HepG2 (cell line): ENCODE data around the gene HOXA11. TPM values are rescaled to one million over a fixed set of nuclear protein-coding genes. Genes with fewer than 3 reads are reported as not detected.
A peak's percentile ranks its signal among the peaks of the same experiment; 100 is the strongest.

Experiments used
- AKAP8 ChIP-seq: sonication (generic); formaldehyde crosslinking; IDR thresholded peaks from 2 replicates; pipeline ENCODE4 v1.5.1; 2020; ENCODE audit warnings: mild to moderate bottlenecking, missing genetic modification reagents
- FOXJ3 ChIP-seq: sonication (generic); formaldehyde crosslinking; IDR thresholded peaks from 2 replicates; pipeline ENCODE4 v1.4.0; 2020; ENCODE audit warnings: missing genetic modification reagents, mild to moderate bottlenecking, borderline replicate concordance
- GABPA ChIP-seq, 2 experiments: IDR thresholded peaks; 2 replicates each; pipeline ENCODE4 v1.6.1; 2011 to 2016; ENCODE audit warnings: low read depth in 2 of 2, low read length in 1 of 2, missing biosample characterization in 1 of 2, missing genetic modification characterization in 1 of 2
- GATA4 ChIP-seq: sonication (generic); IDR thresholded peaks from 2 replicates; pipeline ENCODE4 v1.6.1; 2016; ENCODE audit warnings: antibody characterized with exemption, low read depth, borderline replicate concordance
- GTF3A ChIP-seq: sonication (generic); formaldehyde crosslinking; conservative IDR thresholded peaks from 2 replicates; pipeline ENCODE4 v1.4.0; 2020; ENCODE audit warnings: mild to moderate bottlenecking, missing genetic modification reagents
- HES4 ChIP-seq: sonication (generic); formaldehyde crosslinking; IDR thresholded peaks from 2 replicates; pipeline ENCODE4 v1.9.0; 2021; ENCODE audit warnings: mild to moderate bottlenecking, missing genetic modification reagents, borderline replicate concordance
- HNRNPH1 ChIP-seq: fragments of 200-400 bp; formaldehyde crosslinking; optimal IDR thresholded peaks from 2 replicates; pipeline ENCODE3; 2017; ENCODE audit warnings: mild to moderate bottlenecking, low read depth, low read length
- IKZF1 ChIP-seq: fragments of 450-650 bp; IDR thresholded peaks from 2 replicates; pipeline ENCODE4 v1.7.1; 2016
- KDM5B ChIP-seq: sonication (generic); formaldehyde crosslinking; IDR thresholded peaks from 2 replicates; pipeline ENCODE4 v1.4.0; 2020; ENCODE audit warnings: missing genetic modification reagents, mild to moderate bottlenecking, borderline replicate concordance
- MAFK ChIP-seq, 2 experiments: IDR thresholded peaks in 1 of 2; conservative IDR thresholded peaks in 1 of 2; 2 replicates each; pipeline ENCODE4 v1.6.1; 2011; ENCODE audit warnings: improper control_type of control experiment in 2 of 2, low read length in 2 of 2
- NR2F1 ChIP-seq, 2 experiments: fragments of 450-650 bp in 1 of 2; formaldehyde crosslinking in 1 of 2; IDR thresholded peaks; 2 replicates each; pipeline versions ENCODE4 v1.5.0 to v1.6.1; 2016 to 2020; ENCODE audit warnings: mild to moderate bottlenecking in 1 of 2, missing compliant biosample characterization in 1 of 2, missing genetic modification reagents in 1 of 2, moderate library complexity in 1 of 2
- RXRA ChIP-seq: sonication (generic); formaldehyde crosslinking; IDR thresholded peaks from 2 replicates; pipeline ENCODE4 v1.5.1; 2020; ENCODE audit warnings: missing genetic modification reagents
- STAT6 ChIP-seq: sonication (generic); formaldehyde crosslinking; IDR thresholded peaks from 2 replicates; pipeline ENCODE4 v1.4.0; 2020; ENCODE audit warnings: missing genetic modification reagents, mild to moderate bottlenecking, borderline replicate concordance
- ZBTB37 ChIP-seq: sonication (generic); formaldehyde crosslinking; IDR thresholded peaks from 2 replicates; pipeline ENCODE4 v1.4.0; 2020; ENCODE audit warnings: mild to moderate bottlenecking, missing genetic modification reagents
- ZNF142 ChIP-seq: sonication (generic); formaldehyde crosslinking; IDR thresholded peaks from 2 replicates; pipeline ENCODE4 v1.4.0; 2020; ENCODE audit warnings: missing genetic modification reagents
- ZNF280B ChIP-seq: sonication (generic); formaldehyde crosslinking; IDR thresholded peaks from 2 replicates; pipeline ENCODE4 v1.5.0; 2020; ENCODE audit warnings: missing genetic modification reagents, mild to moderate bottlenecking, borderline replicate concordance
- ZNF446 ChIP-seq: sonication (generic); formaldehyde crosslinking; IDR thresholded peaks from 2 replicates; pipeline ENCODE4 v1.5.0; 2020; ENCODE audit warnings: mild to moderate bottlenecking, missing genetic modification reagents
- polyA plus RNA-seq, 8 experiments: library from polyadenylated mRNA; depleted of rRNA in 3 of 8; stranded (reverse) in 7 of 8; unstranded in 1 of 8; fragments of >200 nt; fragmentation: Illumina TruSeq in 4 of 8; extraction: Trizol in 4 of 8; gene quantifications; 2 replicates each; pipeline versions ENCODE4 v1.2.1 to v1.2.3, GENCODE V29; 2011 to 2016; ENCODE audit warnings: low read depth in 4 of 8, missing spikeins in 1 of 8, mixed read lengths in 1 of 8; ENCODE audit not compliant: insufficient read depth in 1 of 8
- total RNA-seq, 5 experiments: library from RNA; depleted of rRNA; stranded (reverse); fragments of >200 nt; fragmentation: Illumina TruSeq; extraction: Trizol; gene quantifications; 2 replicates each; pipeline ENCODE4 v1.2.3, GENCODE V29; 2016; ENCODE audit warnings: low read depth in 1 of 5

The HOXA11 gene
- total and polyA plus RNA-seq, 2 of the 13 experiments (the other 11 are each of a cell fraction or from before 2014, with no cell fraction given) = not detected

GRCh38 chr7:27150568-27151340 is 34.3 kb downstream of the HOXA11 start (continued):
- TF ChIP-seq ZBTB37 (CRISPR knock-in tag) (no peak), GTF3A (CRISPR knock-in tag) (no peak), IKZF1 (no peak), KDM5B (CRISPR knock-in tag) (peak; percentile 82; the same call in 1 of the 2 replicates), ZNF280B (CRISPR knock-in tag) (peak; percentile 83), RXRA (CRISPR knock-in tag) (peak; percentile 29; the same call in 1 of the 2 replicates), STAT6 (CRISPR knock-in tag) (no peak; the same call in 1 of the 2 replicates), GATA4 (no peak), ZNF142 (CRISPR knock-in tag) (no peak), HNRNPH1 (no peak), NR2F1 (CRISPR knock-in tag; IDR thresholded peaks at IDR 0.05) (no peak), AKAP8 (CRISPR knock-in tag) (no peak), HES4 (CRISPR knock-in tag) (no peak), GABPA (IDR thresholded peaks at IDR 0.05; ENCODE audit: low read depth, low read length) (no peak), GABPA (CRISPR knock-in tag; IDR thresholded peaks at IDR 0.05; ENCODE audit: low read depth) (no peak), FOXJ3 (no peak), ZNF446 (no peak), MAFK (conservative IDR thresholded peaks at IDR 0.05 in 1 of 2, IDR thresholded peaks at IDR 0.05 in 1 of 2; ENCODE audit: low read length in 2 of 2) (no peak)
